HG02623 (cell line): ENCODE measurements around the gene SAC3D1.
"Not testable (repeated sequence)": the region's sequence is repeated elsewhere in the genome, so short reads cannot be mapped to it uniquely, and the experiment has no call there.

ENCODE experiments used
- ATAC-seq: cut with Tn5 transposase; IDR thresholded peaks from one replicate; pipeline ENCODE4 v1.9.1; 2021; ENCODE audit warnings: moderate library complexity; ENCODE audit not compliant: unreplicated experiment

SAC3D1 gene

GRCh38 chr11:65040847-65041622, at the start of gene SAC3D1:
Gene SAC3D1 (plus strand): TSS chr11:65041210. CDS start chr11:65041293, 83 bp downstream.
- ATAC-seq = peak; percentile 87

DNA sequence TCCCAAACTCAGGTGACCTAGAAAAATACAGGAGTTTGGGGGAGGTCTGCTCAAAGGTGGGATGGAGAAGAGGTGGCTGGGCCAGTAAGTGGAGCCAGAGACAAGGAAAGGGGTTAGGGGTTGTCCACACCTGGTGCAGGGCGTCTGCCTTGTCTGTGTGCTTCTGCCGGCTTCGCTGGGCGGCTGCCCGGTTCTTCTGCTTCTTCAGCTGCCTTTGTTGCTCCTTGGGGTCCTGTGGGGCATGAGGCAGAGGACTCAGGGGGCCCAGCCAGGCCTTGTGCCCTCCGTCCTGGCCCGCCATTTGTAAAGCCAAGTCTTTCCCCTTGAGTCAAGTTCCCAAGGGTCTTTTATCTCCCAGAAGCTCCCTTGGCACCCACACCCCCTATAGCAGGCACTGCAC, 46.7 kb upstream of the SAC3D1 start:
- no peak for ATAC-seq

GRCh38 chr11:64996327-64996709, 44.7 kb upstream of the SAC3D1 start:
- no peak for ATAC-seq

DNA sequence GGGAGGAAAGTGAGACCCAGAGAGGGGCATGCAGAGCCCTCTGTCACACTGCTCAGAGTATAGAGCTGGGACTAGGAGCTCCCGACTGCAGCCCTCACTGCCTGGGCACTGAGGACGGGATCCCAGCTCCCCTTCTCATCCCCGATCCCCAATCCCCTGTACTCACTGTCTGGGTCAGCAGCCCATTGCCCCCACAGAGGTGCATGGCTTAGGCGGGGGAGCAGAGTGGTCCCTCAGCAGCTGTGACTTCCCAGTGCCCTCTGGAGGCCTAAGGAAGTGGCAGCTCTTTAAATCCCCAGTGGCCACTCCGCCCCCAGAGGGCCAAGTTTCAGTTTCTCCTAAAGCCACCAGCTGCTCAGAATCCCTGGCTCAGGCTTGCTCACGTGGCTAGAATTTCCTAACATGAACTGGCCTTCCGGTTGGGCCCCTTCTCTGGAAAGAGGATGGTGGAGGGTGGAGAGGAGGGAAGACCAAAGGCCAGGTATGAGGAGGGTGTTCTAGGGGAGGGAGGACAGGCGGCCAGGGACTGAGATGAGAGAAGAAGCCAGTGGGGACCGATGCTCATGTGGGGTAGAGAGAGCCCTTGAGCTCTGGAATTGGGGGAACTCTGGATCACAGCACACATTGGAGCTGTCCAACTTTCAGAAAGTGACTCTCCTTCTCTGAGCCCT, 44.2 kb upstream of the SAC3D1 start, which contains the start of gene BATF2:
TSS of gene BATF2 (minus strand) at position 262 of the 671 bp plus-strand sequence. CDS start at position 205, 57 bp downstream.
- no peak for ATAC-seq

GRCh38 chr11:64998141-64998540, 42.9 kb upstream of the SAC3D1 start:
- ATAC-seq = no peak

- no peak for ATAC-seq
These were observed 42.1 kb upstream of the SAC3D1 start for GRCh38 chr11:64998690-64999431.

DNA sequence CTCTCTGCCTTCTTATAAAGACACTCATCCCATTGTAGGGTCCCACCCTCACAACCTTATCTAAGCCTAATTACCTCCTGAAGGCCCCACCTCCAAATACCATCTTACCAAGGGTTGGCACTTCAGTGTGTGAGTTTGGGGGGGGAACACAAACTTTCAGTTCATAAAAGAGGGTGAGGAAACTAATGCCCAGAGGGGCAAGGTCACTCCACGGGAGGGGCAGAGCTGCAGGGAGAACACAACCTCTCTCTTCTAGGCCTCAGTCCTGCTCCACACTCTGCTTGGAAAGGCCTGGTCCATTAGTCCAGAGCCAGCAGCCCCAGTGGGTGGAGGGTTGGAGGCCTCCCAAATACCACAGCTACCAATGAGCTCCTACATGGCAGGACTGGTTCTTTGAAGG, 41.5 kb upstream of the SAC3D1 start:
- no peak for ATAC-seq

GRCh38 chr11:65002706-65003105, 38.3 kb upstream of the SAC3D1 start:
- ATAC-seq = no peak

DNA sequence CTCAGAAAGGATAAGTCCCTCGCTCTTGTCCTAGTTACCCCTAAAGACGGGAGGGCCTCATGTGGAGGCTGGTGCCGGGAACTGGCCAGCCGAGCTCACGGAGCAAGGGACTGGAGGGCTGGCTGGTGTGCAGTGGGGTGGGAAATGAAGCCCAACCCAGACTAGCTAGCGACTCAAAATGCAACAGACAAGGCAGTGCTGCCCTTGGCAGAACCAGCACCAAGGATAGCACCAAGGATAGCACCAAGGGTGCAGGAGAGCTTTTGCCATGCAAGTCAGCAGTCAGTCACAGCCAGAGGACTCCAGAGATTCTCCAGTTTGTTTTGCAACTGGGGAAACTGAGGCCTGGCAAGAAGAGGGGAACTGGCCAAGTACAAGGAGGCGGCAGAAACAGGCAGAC, 37.7 kb upstream of the SAC3D1 start:
- ATAC-seq = no peak

DNA sequence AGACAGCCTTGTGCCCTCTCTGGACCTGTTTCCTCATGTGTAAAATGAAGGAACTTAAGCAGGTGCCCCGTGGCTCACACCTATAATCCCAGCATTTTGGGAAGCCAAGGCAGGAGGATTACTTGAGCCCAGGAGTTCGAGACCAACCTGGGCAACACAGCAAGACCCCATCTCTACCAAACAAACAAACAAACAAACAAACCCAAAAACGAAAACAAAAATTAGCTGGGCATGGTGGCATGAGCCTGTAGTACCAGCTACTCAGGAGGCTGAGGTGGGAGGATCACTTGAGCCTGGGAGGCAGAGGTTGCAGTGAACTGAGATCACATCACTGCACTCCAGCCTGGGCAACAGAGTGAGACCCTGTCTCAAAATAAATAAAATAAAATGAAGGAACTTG, 37.0 kb upstream of the SAC3D1 start:
- not testable (repeated sequence) for ATAC-seq

- ATAC-seq = no peak
These were observed 33.0 kb upstream of the SAC3D1 start for GRCh38 chr11:65008016-65008415.

- ATAC-seq = no peak
These were observed 32.1 kb upstream of the SAC3D1 start for GRCh38 chr11:65008873-65009272.

- ATAC-seq = peak; percentile 52
These were observed 27.7 kb upstream of the SAC3D1 start for GRCh38 chr11:65013130-65013887.

DNA sequence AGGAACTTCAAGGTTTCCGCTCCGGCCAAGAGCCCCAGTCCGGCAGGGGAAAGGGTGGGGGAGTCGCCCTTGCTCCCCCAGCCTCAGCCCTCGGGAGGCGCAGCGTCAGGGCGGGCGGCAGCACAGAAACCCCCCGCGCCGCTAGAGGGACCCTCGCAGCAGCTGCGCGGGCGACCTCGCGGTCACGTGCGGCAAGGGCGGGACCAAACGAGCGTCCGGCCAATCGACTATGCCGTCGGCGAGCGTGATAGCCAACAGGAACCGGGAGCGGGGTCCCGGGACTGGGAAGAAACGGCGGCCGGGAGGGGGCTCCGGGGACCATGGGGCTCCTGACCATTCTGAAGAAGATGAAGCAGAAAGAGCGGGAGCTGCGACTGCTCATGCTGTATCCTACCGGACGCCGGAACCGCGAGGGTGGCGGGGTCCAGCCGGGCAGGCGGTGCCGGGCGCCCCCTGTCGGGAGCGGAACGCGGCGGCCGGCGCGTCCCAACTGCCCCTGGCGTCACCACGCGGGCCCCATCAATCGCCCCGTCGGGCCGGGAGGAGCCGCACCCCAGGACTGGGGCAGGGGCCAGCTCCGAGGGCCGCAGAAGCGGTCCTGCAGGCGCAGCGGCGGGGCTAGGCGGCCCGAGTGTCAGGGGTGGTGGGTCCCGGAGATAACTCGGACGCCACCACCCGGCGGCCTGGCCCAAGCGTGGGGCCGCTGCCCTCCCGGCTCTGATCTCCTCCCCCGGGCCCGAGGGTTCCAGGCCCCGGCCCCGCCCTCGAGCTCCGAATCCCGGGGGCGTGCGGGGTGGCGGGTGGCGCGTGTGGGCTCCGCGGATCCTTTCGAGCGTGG, 26.9 kb upstream of the SAC3D1 start, which contains the start of gene ARL2:
TSS of gene ARL2 (plus strand) at position 273 of the 838 bp plus-strand sequence. CDS start at position 321, 48 bp downstream.
- ATAC-seq = peak; percentile 59

DNA sequence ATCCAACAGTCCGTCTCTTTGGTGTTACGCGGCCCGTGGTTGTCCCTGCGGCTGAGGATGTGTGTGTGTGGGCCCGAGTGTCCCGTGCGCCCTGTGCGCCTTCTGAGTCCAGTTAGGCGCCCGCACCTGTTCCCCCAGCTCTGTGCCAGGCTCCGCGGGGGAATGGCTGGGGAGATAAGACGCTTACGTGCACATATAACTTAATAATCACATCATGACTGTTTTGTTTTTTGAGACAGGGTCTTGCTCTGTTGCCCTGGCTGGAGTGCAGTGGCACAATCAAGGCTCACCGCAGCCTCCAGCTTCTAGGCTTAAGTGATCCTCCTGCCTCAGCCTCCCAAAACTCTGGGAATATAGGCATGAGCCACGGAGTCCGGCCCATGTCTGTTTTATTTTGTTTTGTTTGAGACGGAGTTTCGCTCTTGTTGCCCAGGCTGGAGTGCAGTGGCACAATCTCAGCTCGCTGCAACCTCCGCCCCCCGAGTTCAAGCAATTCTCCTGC, 26.2 kb upstream of the SAC3D1 start:
- ATAC-seq = no peak

DNA sequence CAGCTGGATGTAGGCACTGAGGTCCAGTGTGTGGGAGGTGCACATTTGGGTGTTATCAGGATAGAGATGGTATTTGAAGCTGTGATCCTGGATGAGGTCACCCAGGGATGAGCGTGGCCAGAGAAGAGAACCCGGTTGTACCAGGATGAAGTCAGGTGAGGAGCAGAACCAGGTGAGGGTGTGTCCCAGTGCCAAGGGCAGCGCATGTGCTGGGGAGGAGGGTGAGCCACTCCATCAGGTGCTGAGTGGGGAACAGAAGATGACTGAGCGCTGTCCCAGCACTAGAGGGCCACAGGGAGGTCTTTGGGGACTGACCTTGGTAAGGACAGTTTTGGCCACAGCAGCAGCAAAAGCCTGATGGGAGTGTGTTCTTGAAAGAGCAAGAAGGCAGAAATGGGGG, 24.3 kb upstream of the SAC3D1 start:
- no peak for ATAC-seq

GRCh38 chr11:65017937-65018336, 23.1 kb upstream of the SAC3D1 start:
- no peak for ATAC-seq

DNA sequence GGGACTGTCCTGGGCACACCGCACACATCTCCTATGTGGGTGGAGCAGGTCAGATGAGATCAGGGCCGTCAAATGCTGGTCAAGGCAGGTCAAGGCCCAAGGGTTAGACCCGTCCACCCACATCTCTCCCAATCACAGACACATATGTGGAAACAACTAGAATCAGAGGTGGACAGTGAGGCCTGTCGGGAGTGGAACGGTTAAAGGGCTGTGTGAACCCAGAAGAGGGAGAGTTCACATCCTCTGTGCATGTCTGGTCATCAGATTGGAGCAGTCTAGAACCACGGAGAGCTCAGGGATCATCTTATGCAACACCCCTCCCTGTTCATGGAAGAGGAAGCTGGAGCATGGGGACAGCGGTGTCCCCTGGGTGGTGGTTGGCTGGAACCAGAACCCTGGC, 21.2 kb upstream of the SAC3D1 start:
- ATAC-seq = no peak

GRCh38 chr11:65021003-65021402, 20.0 kb upstream of the SAC3D1 start:
- ATAC-seq = no peak

- no peak for ATAC-seq
These were observed 19.5 kb upstream of the SAC3D1 start for GRCh38 chr11:65021509-65021908.
